GM12878 (cell line): Measurements from ENCODE around the gene MORN4. TPM values are rescaled to one million over a fixed set of nuclear protein-coding genes. Genes with fewer than 3 reads are reported as not detected.

Experiments
- ATAC-seq: fragments of 200-7000 bp; cut with Tn5 transposase; 3 replicates; pipeline ENCODE4 v1.9.1; 2020; ENCODE audit warnings: mild to moderate bottlenecking, moderate library complexity
- BruUV-seq: library from RNA; stranded (reverse); fragments of 400-500 nt; replicated peaks from 2 replicates; lab custom pipeline; 2021; lab: Mats Ljungman, UMichigan
- CTCF ChIA-PET: fragments of 300-600 bp; sonication (Branson Sonifier 250); formaldehyde crosslinking; extraction: SDS; loops from one replicate; lab custom pipeline; 2021; ENCODE audit warnings: inconsistent platforms; lab: Yijun Ruan, JAX
- POLR2A ChIA-PET: fragments of 350-600 bp; formaldehyde crosslinking; extraction: SDS; loops from one replicate; lab custom pipeline; 2021; ENCODE audit warnings: inconsistent platforms; lab: Charles Lee
- RAD21 ChIA-PET: fragments of 300-600 bp; sonication (Branson Sonifier 250); formaldehyde crosslinking; loops from one replicate; lab custom pipeline; 2023; ENCODE audit warnings: antibody characterized with exemption; ENCODE audit not compliant: unreplicated experiment; lab: Charles Lee
- SMC1A ChIA-PET: fragments of 300-600 bp; sonication (Branson Sonifier 250); formaldehyde crosslinking; loops from one replicate; lab custom pipeline; 2023; ENCODE audit not compliant: unreplicated experiment, uncharacterized antibody; lab: Charles Lee
- DNase-seq: peaks from one replicate; pipeline ENCODE4 v3.0.0-alpha.2; 2011; ENCODE audit warnings: low read depth, low spot score
- FAIRE-seq: peaks from 3 replicates; lab custom pipeline; 2011; peaks lifted over from hg19 to GRCh38; lab: Jason Lieb, UNC
- H2AFZ ChIP-seq: 2 replicates; pipeline ENCODE4 v1.6.0; 2011; ENCODE audit warnings: low read depth, low read length, control low read depth; ENCODE audit not compliant: control insufficient read depth
- H3K27ac ChIP-seq: 2 replicates; pipeline ENCODE4 v1.5.1; 2011; ENCODE audit warnings: control low read depth; ENCODE audit not compliant: control insufficient read depth, insufficient read depth
- H3K27me3 ChIP-seq, 2 experiments: replicated peaks in 1 of 2; 2 replicates each; pipeline versions ENCODE4 v1.6.0 to v1.6.1; 2011; ENCODE audit warnings: low read length in 1 of 2; ENCODE audit not compliant: control insufficient read depth in 2 of 2, insufficient read depth in 2 of 2
- H3K36me3 ChIP-seq, 2 experiments: 2 replicates each; pipeline ENCODE4 v1.5.1; 2011; ENCODE audit warnings: low read length in 1 of 2; ENCODE audit not compliant: control insufficient read depth in 2 of 2, insufficient read depth in 2 of 2
- H3K4me1 ChIP-seq: 2 replicates; pipeline ENCODE4 v1.6.1; 2011; ENCODE audit warnings: mild to moderate bottlenecking, low read length, moderate library complexity, mixed read lengths; ENCODE audit not compliant: control insufficient read depth, insufficient read depth
- H3K4me2 ChIP-seq: 2 replicates; pipeline ENCODE4 v1.6.0; 2011; ENCODE audit warnings: control low read depth; ENCODE audit not compliant: control insufficient read depth, insufficient read depth
- H3K4me3 ChIP-seq: fragments of 200-600 bp; sonication (generic); 2 replicates; pipeline ENCODE4 v1.5.1; 2016
- H3K79me2 ChIP-seq: 2 replicates; pipeline ENCODE4 v1.6.0; 2011; ENCODE audit warnings: low read length; ENCODE audit not compliant: control insufficient read depth, insufficient read depth
- H3K9ac ChIP-seq: 2 replicates; pipeline ENCODE4 v1.8.0; 2011; ENCODE audit warnings: low read length, control low read depth, mixed read lengths; ENCODE audit not compliant: control insufficient read depth, insufficient read depth
- H3K9me3 ChIP-seq: replicated peaks from 3 replicates; pipeline ENCODE4 v1.5.1; 2011; ENCODE audit warnings: mild to moderate bottlenecking, low read length; ENCODE audit not compliant: control insufficient read depth, insufficient read depth
- H4K20me1 ChIP-seq: 2 replicates; pipeline ENCODE4 v1.6.0; 2011; ENCODE audit not compliant: control insufficient read depth, insufficient read depth
- BCLAF1 ChIP-seq: fragments of 450-650 bp; IDR thresholded peaks from 2 replicates; pipeline ENCODE4 v1.6.1; 2017; ENCODE audit warnings: antibody characterized with exemption, mild to moderate bottlenecking, moderate library complexity
- BHLHE40 ChIP-seq, 2 experiments: fragments of 450-650 bp in 1 of 2; IDR thresholded peaks; 2 replicates each; pipeline ENCODE4 v1.6.1; 2011 to 2017; ENCODE audit warnings: low read depth in 2 of 2, borderline replicate concordance in 1 of 2, improper control_type of control experiment in 1 of 2, low read length in 1 of 2, mild to moderate bottlenecking in 1 of 2
- FOS ChIP-seq: IDR thresholded peaks from 3 replicates; pipeline ENCODE4 v1.6.1; 2011; ENCODE audit warnings: borderline replicate concordance; ENCODE audit not compliant: insufficient read length; ENCODE audit errors: extremely low read depth
- IKZF1 ChIP-seq: fragments of 450-650 bp; conservative IDR thresholded peaks from 2 replicates; pipeline ENCODE4 v1.6.1; 2017; ENCODE audit warnings: antibody characterized with exemption, mild to moderate bottlenecking
- RCOR1 ChIP-seq: conservative IDR thresholded peaks from 2 replicates; pipeline ENCODE4 v1.6.1; 2012; ENCODE audit warnings: low read depth, low read length, improper control_type of control experiment
- SUZ12 ChIP-seq: fragments of 200-600 bp; sonication (generic); IDR thresholded peaks from one replicate; pipeline ENCODE4 v1.6.1; 2018; ENCODE audit warnings: antibody characterized with exemption, mild to moderate bottlenecking; ENCODE audit not compliant: unreplicated experiment
- WGBS: methylation state at CpG from one replicate; pipeline ENCODE4 v1.1.6; 2016; ENCODE audit warnings: low lambda C conversion rate; ENCODE audit not compliant: insufficient replicate concordance, insufficient coverage; ENCODE audit errors: missing lambda C conversion rate; 5-methylcytosine and 5-hydroxymethylcytosine counted together
- in situ Hi-C: fragments of 300-500 bp; cut with MboI; formaldehyde crosslinking; loops from 9 replicates; pipeline ENCODE4 v1.14.3; 2018; ENCODE audit warnings: mixed read lengths
- intact Hi-C: fragments of 100-400 bp; cut with micrococcal nuclease; formaldehyde crosslinking; loops from one replicate; pipeline ENCODE4 v1.14.2; 2022; ENCODE audit not compliant: unreplicated experiment
- polyA plus RNA-seq, 11 experiments: library from polyadenylated mRNA; depleted of rRNA in 4 of 11; unstranded in 6 of 11; stranded (reverse) in 5 of 11; fragments of >200 nt; fragmentation: Nextera tagmentation in 4 of 11; fragmentation: Illumina TruSeq in 1 of 11; extraction: Ambion mirVana in 4 of 11; extraction: Trizol in 1 of 11; gene quantifications; 1 replicate in 1 of 11; 2 replicates in 10 of 11; pipeline versions ENCODE4 v1.2.1 to v1.2.3, GENCODE V29; 2011 to 2016; ENCODE audit warnings: inconsistent platforms in 2 of 11, missing spikeins in 2 of 11, low read depth in 1 of 11
- total RNA-seq, 4 experiments: library from RNA; depleted of rRNA in 3 of 4; stranded (reverse); fragments of >200 nt in 3 of 4; fragmentation: Illumina TruSeq in 1 of 4; extraction: Trizol in 1 of 4; gene quantifications; 2 replicates each; pipeline versions ENCODE4 v1.2.1 to v1.2.3, GENCODE V29; 2013 to 2021
- TF ChIP-seq, protein P1 (sequence below): fragments of 450-650 bp; IDR thresholded peaks from 2 replicates; pipeline ENCODE4 v1.6.1; 2016; ENCODE audit warnings: mild to moderate bottlenecking, moderate library complexity, borderline replicate concordance
- TF ChIP-seq, protein P2 (sequence below): fragments of 450-650 bp; IDR thresholded peaks from 2 replicates; pipeline ENCODE4 v1.6.1; 2017; ENCODE audit warnings: mild to moderate bottlenecking, moderate library complexity

Gene MORN4
- total and polyA plus RNA-seq, 10 of the 15 experiments (the other 5 are each of a cell fraction or from before 2014, with no cell fraction given) = 1.3 to 5.5 (median 2.6) TPM

GRCh38 chr10:97607095-97607636, 26.1 kb downstream of the MORN4 start:
- Histone ChIP-seq H3K27me3 (no peaks in the 10 kb centered on the region), H3K9ac (no peak overlapping the region), H3K36me3 (no peaks in the 10 kb centered on the region), H3K4me1 (no peaks in the 10 kb centered on the region), H4K20me1 (no peaks in the 10 kb centered on the region), H2AFZ (no peak overlapping the region), H3K9me3 (no peaks in the 10 kb centered on the region), H3K79me2 (no peaks in the 10 kb centered on the region), H3K4me3 (no peak overlapping the region), H3K27ac (no peak overlapping the region), H3K4me2 (no peak overlapping the region)
- WGBS = 65% methylated on average over 5 of the region's 5 CpGs
- in situ Hi-C loops = no loop called here
- RAD21 ChIA-PET = no interaction called here
- CTCF ChIA-PET = interaction anchor here (1.6 kb wide), 1 partner anchor 53 kb away, joined by 3 read pairs; no protein-coding TSS in a partner anchor
- ATAC-seq = no peak; the same call in 2 of the 3 replicates
- DNase-seq = no peak
- POLR2A ChIA-PET = no interaction called here
- SMC1A ChIA-PET = interaction anchor here (0.6 kb wide), 1 partner anchor 370 kb away, joined by 3 read pairs; no protein-coding TSS in a partner anchor
- BruUV-seq = no TSS peak
- intact Hi-C loops = no loop called here
- no peak for FAIRE-seq
- TF ChIP-seq RCOR1 (no peak), SUZ12 (no peak), BHLHE40 (IDR thresholded peaks at IDR 0.05; ENCODE audit: borderline replicate concordance in 1 of 2, low read depth in 2 of 2, low read length in 1 of 2) (no peak), IKZF1 (no peak), BCLAF1 (no peak), FOS (no peak)
- TF ChIP-seq, protein P1, sequence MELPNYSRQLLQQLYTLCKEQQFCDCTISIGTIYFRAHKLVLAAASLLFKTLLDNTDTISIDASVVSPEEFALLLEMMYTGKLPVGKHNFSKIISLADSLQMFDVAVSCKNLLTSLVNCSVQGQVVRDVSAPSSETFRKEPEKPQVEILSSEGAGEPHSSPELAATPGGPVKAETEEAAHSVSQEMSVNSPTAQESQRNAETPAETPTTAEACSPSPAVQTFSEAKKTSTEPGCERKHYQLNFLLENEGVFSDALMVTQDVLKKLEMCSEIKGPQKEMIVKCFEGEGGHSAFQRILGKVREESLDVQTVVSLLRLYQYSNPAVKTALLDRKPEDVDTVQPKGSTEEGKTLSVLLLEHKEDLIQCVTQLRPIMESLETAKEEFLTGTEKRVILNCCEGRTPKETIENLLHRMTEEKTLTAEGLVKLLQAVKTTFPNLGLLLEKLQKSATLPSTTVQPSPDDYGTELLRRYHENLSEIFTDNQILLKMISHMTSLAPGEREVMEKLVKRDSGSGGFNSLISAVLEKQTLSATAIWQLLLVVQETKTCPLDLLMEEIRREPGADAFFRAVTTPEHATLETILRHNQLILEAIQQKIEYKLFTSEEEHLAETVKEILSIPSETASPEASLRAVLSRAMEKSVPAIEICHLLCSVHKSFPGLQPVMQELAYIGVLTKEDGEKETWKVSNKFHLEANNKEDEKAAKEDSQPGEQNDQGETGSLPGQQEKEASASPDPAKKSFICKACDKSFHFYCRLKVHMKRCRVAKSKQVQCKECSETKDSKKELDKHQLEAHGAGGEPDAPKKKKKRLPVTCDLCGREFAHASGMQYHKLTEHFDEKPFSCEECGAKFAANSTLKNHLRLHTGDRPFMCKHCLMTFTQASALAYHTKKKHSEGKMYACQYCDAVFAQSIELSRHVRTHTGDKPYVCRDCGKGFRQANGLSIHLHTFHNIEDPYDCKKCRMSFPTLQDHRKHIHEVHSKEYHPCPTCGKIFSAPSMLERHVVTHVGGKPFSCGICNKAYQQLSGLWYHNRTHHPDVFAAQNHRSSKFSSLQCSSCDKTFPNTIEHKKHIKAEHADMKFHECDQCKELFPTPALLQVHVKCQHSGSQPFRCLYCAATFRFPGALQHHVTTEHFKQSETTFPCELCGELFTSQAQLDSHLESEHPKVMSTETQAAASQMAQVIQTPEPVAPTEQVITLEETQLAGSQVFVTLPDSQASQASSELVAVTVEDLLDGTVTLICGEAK = no peak
- TF ChIP-seq, protein P2, sequence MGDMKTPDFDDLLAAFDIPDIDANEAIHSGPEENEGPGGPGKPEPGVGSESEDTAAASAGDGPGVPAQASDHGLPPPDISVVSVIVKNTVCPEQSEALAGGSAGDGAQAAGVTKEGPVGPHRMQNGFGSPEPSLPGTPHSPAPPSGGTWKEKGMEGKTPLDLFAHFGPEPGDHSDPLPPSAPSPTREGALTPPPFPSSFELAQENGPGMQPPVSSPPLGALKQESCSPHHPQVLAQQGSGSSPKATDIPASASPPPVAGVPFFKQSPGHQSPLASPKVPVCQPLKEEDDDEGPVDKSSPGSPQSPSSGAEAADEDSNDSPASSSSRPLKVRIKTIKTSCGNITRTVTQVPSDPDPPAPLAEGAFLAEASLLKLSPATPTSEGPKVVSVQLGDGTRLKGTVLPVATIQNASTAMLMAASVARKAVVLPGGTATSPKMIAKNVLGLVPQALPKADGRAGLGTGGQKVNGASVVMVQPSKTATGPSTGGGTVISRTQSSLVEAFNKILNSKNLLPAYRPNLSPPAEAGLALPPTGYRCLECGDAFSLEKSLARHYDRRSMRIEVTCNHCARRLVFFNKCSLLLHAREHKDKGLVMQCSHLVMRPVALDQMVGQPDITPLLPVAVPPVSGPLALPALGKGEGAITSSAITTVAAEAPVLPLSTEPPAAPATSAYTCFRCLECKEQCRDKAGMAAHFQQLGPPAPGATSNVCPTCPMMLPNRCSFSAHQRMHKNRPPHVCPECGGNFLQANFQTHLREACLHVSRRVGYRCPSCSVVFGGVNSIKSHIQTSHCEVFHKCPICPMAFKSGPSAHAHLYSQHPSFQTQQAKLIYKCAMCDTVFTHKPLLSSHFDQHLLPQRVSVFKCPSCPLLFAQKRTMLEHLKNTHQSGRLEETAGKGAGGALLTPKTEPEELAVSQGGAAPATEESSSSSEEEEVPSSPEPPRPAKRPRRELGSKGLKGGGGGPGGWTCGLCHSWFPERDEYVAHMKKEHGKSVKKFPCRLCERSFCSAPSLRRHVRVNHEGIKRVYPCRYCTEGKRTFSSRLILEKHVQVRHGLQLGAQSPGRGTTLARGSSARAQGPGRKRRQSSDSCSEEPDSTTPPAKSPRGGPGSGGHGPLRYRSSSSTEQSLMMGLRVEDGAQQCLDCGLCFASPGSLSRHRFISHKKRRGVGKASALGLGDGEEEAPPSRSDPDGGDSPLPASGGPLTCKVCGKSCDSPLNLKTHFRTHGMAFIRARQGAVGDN = no peak
